LNCaP clone FGC (cell line): ENCODE measurements around the gene EIF5A2.

Experiments
- DNase-seq: peaks from one replicate; pipeline ENCODE4 v3.0.0-alpha.2; 2011; ENCODE audit warnings: low read depth
- H3K4me3 ChIP-seq: 2 replicates; pipeline ENCODE4 v1.5.1; 2011; ENCODE audit warnings: mild to moderate bottlenecking, low read depth, low read length, control low read depth
- TF ChIP-seq, protein P1 (sequence below): IDR thresholded peaks from 2 replicates; pipeline ENCODE4 v1.5.1; 2012; ENCODE audit warnings: mild to moderate bottlenecking; ENCODE audit not compliant: control insufficient read depth, insufficient read depth; ENCODE audit errors: extremely low read depth

The EIF5A2 gene

GRCh38 chr3:170865209-170866094 lies 43.0 kb downstream of the EIF5A2 start:
- H3K4me3 ChIP-seq = no peak overlapping the region
- DNase-seq = no peak
- TF ChIP-seq, protein P1, sequence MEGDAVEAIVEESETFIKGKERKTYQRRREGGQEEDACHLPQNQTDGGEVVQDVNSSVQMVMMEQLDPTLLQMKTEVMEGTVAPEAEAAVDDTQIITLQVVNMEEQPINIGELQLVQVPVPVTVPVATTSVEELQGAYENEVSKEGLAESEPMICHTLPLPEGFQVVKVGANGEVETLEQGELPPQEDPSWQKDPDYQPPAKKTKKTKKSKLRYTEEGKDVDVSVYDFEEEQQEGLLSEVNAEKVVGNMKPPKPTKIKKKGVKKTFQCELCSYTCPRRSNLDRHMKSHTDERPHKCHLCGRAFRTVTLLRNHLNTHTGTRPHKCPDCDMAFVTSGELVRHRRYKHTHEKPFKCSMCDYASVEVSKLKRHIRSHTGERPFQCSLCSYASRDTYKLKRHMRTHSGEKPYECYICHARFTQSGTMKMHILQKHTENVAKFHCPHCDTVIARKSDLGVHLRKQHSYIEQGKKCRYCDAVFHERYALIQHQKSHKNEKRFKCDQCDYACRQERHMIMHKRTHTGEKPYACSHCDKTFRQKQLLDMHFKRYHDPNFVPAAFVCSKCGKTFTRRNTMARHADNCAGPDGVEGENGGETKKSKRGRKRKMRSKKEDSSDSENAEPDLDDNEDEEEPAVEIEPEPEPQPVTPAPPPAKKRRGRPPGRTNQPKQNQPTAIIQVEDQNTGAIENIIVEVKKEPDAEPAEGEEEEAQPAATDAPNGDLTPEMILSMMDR = no peak

DNA sequence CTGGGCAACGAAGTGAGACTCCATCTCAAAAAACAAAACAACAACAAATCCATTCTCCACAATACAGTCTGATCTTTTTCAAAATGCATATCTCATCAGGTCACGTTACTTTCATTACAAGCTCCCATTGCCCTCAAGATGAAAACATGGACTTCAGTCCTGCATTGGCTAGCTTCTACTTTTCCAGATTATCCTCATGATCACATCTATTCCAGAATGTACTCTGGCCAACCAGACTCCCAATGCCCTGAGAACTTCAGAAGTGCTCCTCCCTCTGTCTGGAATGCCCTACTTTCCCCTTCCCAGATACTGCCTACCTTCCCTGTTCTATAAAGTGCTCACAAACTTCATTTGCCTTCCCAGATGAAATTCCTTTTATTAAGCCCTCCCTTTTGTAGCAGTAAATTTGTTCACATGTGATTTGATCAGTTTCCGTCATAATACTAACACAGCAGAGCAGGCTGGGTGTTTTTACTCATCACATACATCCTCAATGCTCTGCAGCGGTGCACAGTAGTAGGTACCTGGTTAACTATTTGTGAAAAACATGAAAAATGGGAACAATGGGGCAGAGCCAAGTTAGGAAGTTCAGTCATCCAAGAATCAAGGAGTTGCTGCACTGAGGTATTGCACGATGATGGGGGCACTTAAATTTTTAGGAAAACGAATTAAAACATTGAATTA lies 43.8 kb downstream of the EIF5A2 start:
- no peak for DNase-seq
- TF ChIP-seq, protein P1 = no peak
- H3K4me3 ChIP-seq = no peak overlapping the region

- H3K4me3 ChIP-seq = no peak overlapping the region
- TF ChIP-seq, protein P1 = no peak
- DNase-seq = no peak
Measured at GRCh38 chr3:170863816-170864215, 44.6 kb downstream of the EIF5A2 start.

DNA sequence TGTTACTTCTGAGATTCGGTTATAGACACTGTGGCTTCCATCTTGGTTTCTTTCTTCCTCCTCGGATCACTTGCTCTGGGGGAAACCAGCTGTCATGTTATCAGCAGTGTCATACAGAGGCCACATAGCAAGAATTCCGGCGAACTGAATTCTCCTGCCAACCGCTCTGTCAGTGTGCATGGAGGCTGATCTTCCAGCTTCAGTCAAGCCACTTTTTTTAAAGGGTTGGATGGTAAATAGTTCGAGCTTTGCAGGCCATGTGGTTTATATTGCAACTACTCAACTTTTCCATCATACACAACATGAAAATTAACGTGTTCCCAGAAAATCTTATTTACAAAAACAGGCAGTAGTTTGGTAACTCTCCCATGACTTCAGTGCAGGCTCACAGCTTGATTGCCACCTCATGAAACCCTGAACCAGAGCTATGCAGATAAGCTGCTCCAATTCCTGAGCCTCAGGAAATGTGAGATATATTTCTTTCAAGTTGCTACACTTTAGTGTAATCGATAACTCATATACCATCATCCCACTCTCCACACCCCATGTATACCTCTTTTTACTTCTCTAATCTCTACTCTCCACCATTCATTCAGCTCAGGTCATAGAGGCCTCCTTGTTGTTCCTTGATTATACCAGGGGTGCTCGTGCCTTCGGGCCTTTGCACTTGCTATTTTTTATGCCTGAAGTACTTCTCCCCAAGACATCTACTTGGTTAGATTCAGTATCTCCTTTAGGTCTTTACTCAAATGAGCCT lies 45.6 kb downstream of the EIF5A2 start:
- no peak overlapping the region for H3K4me3 ChIP-seq
- DNase-seq = no peak
- TF ChIP-seq, protein P1 = no peak

GRCh38 chr3:170858599-170858998 lies 49.8 kb downstream of the EIF5A2 start:
- H3K4me3 ChIP-seq = no peak overlapping the region
- no peak for DNase-seq
- TF ChIP-seq, protein P1 = no peak

DNA sequence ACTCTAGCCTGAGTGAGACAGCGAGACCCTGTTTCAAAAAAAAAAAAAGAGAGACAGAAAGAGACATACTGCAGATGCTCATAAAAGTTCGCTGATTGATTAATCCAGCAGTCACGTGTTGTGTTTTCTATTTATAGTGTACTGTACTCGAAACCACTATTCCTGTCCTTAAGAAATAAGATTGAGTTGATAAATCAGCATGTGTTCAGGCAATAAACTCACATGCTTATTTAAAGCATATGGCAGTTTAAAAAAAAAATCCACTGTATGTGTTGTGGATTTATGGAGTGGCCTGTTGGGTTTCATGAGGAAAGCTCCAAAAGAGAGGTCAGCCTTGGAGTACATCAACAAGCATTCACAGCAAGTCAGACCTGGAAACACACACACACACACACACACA lies 56.1 kb downstream of the EIF5A2 start:
- no peak for DNase-seq
- H3K4me3 ChIP-seq = no peak overlapping the region
- TF ChIP-seq, protein P1 = no peak
